Brain microvascular endothelial cell (primary cell): Measurements from ENCODE around the gene SLC16A3.

ENCODE experiments used
- DNase-seq: peaks from one replicate; pipeline ENCODE4 v3.0.0-alpha.2; 2020
- H3K27ac ChIP-seq: fragments of 250-450 bp; sonication (Bioruptor Pico); 2 replicates; pipeline ENCODE4 v1.5.1; 2020; ENCODE audit warnings: mild to moderate bottlenecking, moderate library complexity
- H3K27me3 ChIP-seq: fragments of 250-450 bp; sonication (Bioruptor Pico); replicated peaks from 2 replicates; pipeline ENCODE4 v1.5.1; 2020; ENCODE audit warnings: mild to moderate bottlenecking
- H3K36me3 ChIP-seq: fragments of 250-450 bp; sonication (Bioruptor Pico); replicated peaks from 2 replicates; pipeline ENCODE4 v1.5.1; 2020; ENCODE audit warnings: mild to moderate bottlenecking
- H3K4me3 ChIP-seq: 2 replicates; pipeline ENCODE4 v1.5.1; 2011; ENCODE audit warnings: low read depth, mild to moderate bottlenecking, control low read depth, low read length, moderate library complexity
- in situ Hi-C: cut with HindIII; loops from 2 replicates; pipeline ENCODE4 v1.10.0; 2017; ENCODE audit warnings: low sequenced_read_pairs, low pct_ligation_motif_present
- TF ChIP-seq, protein P1 (sequence below): IDR thresholded peaks from 2 replicates; pipeline ENCODE4 v1.5.1; 2011; ENCODE audit warnings: low read depth, mild to moderate bottlenecking, moderate library complexity, low read length, control low read depth, inconsistent platforms; ENCODE audit errors: missing control alignments

Gene SLC16A3

DNA sequence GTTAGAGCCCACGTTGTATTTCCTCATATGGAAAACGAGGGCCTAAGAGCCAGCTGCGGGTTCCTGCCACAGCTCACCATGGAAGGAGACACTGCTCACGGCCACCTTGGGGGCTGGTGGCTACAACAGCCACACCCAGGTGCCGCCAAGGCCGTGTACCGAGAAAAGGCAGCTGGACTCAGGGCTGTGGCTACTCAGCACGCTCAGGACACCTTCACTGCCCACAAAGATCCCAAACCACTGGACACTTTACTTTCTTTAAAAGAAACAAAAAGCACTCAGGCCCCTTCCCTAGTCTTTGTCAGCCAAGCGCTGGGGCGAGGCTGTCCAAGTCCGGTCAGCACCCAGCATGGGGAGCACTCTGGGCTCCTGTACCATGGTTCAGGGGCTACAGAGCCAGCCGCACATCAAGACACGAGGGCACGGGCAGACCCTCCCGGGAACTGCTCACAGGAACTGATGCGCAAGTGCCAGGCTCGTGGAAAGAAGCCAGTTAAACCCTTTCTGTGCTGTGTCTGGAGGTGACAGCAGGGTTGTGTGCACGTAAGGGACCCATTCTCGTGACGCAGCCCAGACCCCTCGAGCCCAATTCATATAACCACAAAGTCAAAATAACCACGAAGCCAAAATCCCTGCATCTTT, 18.5 kb downstream of the SLC16A3 start:
- peaks cover 100% of the 10 kb centered on the region for H3K36me3 ChIP-seq
- H3K27me3 ChIP-seq: no peaks in the 10 kb centered on the region
- no peak overlapping the region for H3K4me3 ChIP-seq
- peak overlapping the region; percentile 63 for H3K27ac ChIP-seq
- TF ChIP-seq, protein P1, sequence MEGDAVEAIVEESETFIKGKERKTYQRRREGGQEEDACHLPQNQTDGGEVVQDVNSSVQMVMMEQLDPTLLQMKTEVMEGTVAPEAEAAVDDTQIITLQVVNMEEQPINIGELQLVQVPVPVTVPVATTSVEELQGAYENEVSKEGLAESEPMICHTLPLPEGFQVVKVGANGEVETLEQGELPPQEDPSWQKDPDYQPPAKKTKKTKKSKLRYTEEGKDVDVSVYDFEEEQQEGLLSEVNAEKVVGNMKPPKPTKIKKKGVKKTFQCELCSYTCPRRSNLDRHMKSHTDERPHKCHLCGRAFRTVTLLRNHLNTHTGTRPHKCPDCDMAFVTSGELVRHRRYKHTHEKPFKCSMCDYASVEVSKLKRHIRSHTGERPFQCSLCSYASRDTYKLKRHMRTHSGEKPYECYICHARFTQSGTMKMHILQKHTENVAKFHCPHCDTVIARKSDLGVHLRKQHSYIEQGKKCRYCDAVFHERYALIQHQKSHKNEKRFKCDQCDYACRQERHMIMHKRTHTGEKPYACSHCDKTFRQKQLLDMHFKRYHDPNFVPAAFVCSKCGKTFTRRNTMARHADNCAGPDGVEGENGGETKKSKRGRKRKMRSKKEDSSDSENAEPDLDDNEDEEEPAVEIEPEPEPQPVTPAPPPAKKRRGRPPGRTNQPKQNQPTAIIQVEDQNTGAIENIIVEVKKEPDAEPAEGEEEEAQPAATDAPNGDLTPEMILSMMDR: no peak
- in situ Hi-C loops: no loop called here
- no peak for DNase-seq

DNA sequence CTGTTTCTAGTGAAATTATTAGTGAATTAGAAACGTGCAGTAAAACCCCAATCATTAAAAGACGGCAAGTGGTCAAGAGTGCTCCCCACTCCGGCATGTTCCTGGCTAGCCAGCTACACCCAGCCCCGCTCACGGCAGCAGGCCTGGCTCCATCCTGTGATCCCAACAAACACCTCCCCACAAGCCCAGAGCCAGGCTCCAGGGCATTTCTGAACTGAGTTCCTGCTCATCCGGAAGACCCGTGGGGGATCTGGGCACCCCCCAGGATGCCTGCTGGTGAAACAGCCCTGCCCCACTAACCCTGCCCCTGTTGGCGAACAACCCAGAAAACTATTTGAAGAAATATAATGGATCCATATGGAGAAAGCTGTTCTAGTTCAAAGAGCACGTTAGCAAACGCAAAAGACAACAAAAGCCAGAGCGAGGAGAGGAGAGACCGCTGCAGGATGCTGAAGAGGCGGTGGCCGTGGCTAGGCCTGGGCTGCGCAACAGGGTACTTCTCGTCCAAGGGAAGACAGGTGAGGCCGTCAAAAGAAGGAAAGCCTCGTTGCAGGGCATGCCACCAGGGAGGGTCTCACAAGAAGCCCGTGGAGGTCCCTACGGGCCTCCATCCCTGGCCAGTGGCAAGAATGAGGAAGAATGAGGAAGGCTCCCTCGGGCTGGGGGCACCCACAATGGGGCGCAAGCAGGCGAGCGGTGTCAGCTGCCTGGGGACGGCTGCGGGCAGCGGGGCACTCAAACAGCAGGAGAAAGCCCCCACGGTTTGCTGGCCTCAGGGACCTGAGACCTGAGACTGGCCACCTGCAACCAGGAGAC, 19.2 kb downstream of the SLC16A3 start:
- in situ Hi-C loops: no loop called here
- H3K27ac ChIP-seq: no peak overlapping the region
- TF ChIP-seq, protein P1: no peak

DNA sequence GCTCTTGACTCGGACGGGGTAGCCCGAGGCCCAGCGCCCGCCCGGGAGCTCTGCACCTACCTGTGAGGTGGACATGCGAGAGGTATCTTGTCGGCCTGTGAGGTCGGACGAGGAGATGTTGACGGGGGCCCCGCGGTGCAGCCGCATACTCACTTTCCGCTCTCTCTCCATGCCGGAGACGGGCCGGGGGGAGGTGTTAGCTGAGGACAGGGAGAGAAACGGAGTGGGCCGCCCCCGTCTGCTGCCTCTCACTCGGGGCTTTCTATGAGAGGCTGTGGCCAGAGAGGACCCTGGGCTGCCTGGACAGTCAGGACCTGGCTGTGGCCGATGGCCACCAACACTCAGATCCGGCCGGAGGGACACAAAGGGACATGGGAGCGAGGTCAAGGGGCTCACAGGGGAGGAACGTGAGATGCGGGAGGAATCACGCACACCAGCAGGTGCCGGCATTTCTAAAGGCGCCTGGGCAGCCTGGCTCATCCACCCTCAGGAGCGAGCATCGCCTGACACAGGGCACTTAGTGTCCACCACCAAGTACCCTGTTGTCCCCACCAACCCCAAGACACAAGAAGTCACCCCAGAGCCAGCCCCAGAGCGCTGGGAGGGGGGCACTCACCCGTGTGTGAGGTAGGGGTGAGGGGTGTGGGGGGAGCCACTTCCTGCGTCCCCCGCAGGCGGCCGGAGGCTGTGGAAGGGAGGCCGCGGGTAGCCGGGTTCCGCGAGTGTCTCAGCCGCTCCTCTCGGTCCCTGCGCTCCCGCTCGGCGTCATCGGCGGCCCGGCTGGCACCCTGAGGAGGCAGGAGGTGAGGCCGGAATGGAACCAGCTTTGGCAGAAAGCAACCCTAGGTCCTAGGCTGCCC, 20.2 kb downstream of the SLC16A3 start:
- in situ Hi-C loops: no loop called here

More for the DNA sequence above, 19.2 kb downstream of the SLC16A3 start:
- no peak for DNase-seq
- Histone ChIP-seq H3K36me3 (peaks cover 100% of the 10 kb centered on the region), H3K27me3 (no peaks in the 10 kb centered on the region), H3K4me3 (no peak overlapping the region)

DNA sequence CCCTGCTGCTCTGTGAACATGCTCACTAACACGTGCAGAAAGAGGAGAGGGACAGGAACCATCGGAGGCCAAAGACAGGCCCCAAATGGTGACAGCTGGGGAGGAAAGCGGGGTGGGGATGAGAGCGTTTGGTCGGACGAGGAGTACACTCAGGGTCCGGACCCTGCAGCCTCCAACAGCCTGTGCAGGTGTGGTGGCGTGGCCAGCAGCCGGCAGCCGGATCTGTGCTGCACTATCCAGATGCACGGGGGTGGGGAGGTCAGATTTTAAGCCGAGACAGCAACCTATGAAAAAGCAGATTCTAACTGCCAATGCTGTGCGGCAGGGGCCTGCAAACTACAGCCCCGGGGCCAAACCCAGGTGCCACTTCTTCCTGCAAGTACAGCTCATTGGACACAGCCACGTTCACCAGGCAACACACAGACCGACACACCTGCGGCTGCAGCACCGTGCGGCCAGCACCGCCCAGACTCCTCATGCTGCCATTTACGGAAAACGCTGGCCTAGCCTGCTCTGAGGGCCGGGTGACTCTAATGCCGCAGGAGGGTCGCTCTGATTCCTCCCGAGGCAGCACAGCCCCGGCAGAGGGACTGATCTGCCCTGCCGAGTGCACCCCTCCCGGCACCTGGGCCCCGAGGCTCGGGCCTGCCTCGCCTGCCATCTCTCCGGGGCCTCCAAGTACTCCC, 21.2 kb downstream of the SLC16A3 start:
- Histone ChIP-seq H3K4me3 (no peak overlapping the region), H3K36me3 (peaks cover 85% of the 10 kb centered on the region), H3K27ac (no peak overlapping the region), H3K27me3 (no peaks in the 10 kb centered on the region)
- in situ Hi-C loops: no loop called here
- TF ChIP-seq, protein P1: no peak
- no peak for DNase-seq

More for the DNA sequence above, 20.2 kb downstream of the SLC16A3 start:
- Histone ChIP-seq H3K36me3 (peaks cover 95% of the 10 kb centered on the region), H3K27ac (no peak overlapping the region), H3K4me3 (no peak overlapping the region), H3K27me3 (no peaks in the 10 kb centered on the region)
- DNase-seq: no peak
- TF ChIP-seq, protein P1: no peak

DNA sequence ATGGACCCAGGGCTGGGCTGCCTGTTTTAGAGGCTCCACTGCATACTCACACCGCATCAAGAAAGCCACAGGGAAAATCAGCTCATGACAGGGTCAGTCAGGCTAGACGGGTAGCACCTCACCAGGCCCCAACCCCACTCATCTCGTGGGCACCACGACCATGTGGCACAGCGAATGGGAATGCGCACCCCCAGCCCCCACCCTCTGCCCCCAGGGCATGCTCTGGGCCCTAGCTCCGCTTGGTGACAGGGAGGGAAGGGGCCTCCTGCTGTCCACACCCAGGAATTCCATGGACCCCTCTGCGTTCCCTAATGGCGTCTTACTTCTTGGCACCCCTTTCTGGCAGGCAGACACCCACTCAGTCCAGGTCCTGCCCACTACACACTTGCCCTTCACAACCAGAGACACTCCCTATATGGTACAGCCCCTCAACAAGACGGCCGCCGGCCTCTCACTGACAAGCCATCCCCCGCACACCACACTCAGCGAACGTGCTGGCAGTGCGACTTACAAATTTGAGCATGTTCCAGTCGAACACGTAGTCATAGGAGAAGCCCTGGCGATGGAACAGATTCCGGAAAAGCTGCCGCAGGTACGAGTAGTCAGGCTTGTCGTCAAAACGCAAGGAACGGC, 22.1 kb downstream of the SLC16A3 start:
- H3K27ac ChIP-seq: no peak overlapping the region
- in situ Hi-C loops: no loop called here
- TF ChIP-seq, protein P1: no peak
- no peak overlapping the region for H3K4me3 ChIP-seq
- peaks cover 85% of the 10 kb centered on the region for H3K36me3 ChIP-seq
- DNase-seq: no peak
- no peaks in the 10 kb centered on the region for H3K27me3 ChIP-seq
